ENCODE data around the gene PLEKHA7. TPM values are rescaled to one million over a fixed set of nuclear protein-coding genes. Genes with fewer than 3 reads are reported as not detected.

The PLEKHA7 gene
- total and polyA plus RNA-seq, 2 of the 4 experiments (the other 2 are of a cell fraction), result 0.12 TPM; not detected in 1

- Histone ChIP-seq H3K27me3 (ENCODE audit: control insufficient read depth, insufficient read depth, low read length) (peaks cover 4% of the 10 kb centered on the region), H3K79me1 (ENCODE audit: low read depth in 1 of 2, low read length in 2 of 2) (no peaks in the 10 kb centered on the region), H3K36me3 (ENCODE audit: control insufficient read depth, insufficient read depth, low read length) (no peaks in the 10 kb centered on the region), H3K56ac (ENCODE audit: extremely low read depth, insufficient read depth, low read length) (no peak overlapping the region), H3K9me3 (ENCODE audit: control insufficient read depth, insufficient read depth, low read length) (no peaks in the 10 kb centered on the region), H4K5ac (ENCODE audit: low read depth, low read length) (no peak overlapping the region), H2BK5ac (ENCODE audit: low read depth, low read length, poor library complexity, severe bottlenecking) (no peak overlapping the region), H3K4me2 (ENCODE audit: low read depth, low read length) (no peak overlapping the region), H2BK120ac (ENCODE audit: low read depth, low read length) (no peak overlapping the region), H2AFZ (replicated peaks; ENCODE audit: low read length, poor library complexity) (no peak overlapping the region), H4K20me1 (ENCODE audit: insufficient read depth, low read length) (no peaks in the 10 kb centered on the region), H4K8ac (ENCODE audit: low read depth in 2 of 2, low read length in 2 of 2) (no peak overlapping the region), H3K18ac (ENCODE audit: low read depth, low read length) (no peak overlapping the region), H3K4me3 (ENCODE audit: insufficient read depth, low read depth, low read length) (no peak overlapping the region), H2BK15ac (ENCODE audit: low read depth, low read length) (no peak overlapping the region), H3K27ac (ENCODE audit: insufficient read depth, low read length) (no peak overlapping the region), H3K4me1 (ENCODE audit: control insufficient read depth, insufficient read depth, low read length) (no peaks in the 10 kb centered on the region), H2AK5ac (ENCODE audit: low read depth, low read length) (no peak overlapping the region), H3K9me1 (ENCODE audit: insufficient read depth, low read length) (no peaks in the 10 kb centered on the region), H3K4ac (ENCODE audit: low read depth, low read length) (no peak overlapping the region), H2AK9ac (replicated peaks; ENCODE audit: low read depth, low read length, poor library complexity) (no peak overlapping the region), H2BK20ac (ENCODE audit: low read depth, low read length) (no peak overlapping the region), H3K9ac (ENCODE audit: low read depth, low read length) (no peak overlapping the region), H4K91ac (ENCODE audit: insufficient read depth, low read depth, low read length) (no peak overlapping the region), H3K14ac (replicated peaks; ENCODE audit: low read depth, low read length) (no peak overlapping the region), H3K23ac (ENCODE audit: low read depth, low read length) (no peak overlapping the region)
- CTCF ChIA-PET, result no interaction called here
- no peak for ATAC-seq (ENCODE audit: low read depth)
- intact Hi-C loops (cut with micrococcal nuclease), result no loop called here
- TF ChIP-seq RCOR1 (IDR thresholded peaks at IDR 0.05; ENCODE audit: insufficient replicate concordance, low read length) (no peak), POLR2A (IDR thresholded peaks at IDR 0.05; ENCODE audit: low read depth, low read length) (no peak), MAFK (IDR thresholded peaks at IDR 0.05; ENCODE audit: low read depth, low read length) (no peak), RFX5 (IDR thresholded peaks at IDR 0.05; ENCODE audit: low read depth, low read length) (no peak), CEBPB (IDR thresholded peaks at IDR 0.05; ENCODE audit: low read depth, low read length) (no peak), CHD1 (IDR thresholded peaks at IDR 0.05; ENCODE audit: low read depth, low read length) (no peak), CTCF (conservative IDR thresholded peaks at IDR 0.05; ENCODE audit: low read depth, low read length) (no peak), ELK1 (IDR thresholded peaks at IDR 0.05; ENCODE audit: borderline replicate concordance, low read depth, low read length) (no peak), SMC3 (IDR thresholded peaks at IDR 0.05; ENCODE audit: low read depth, low read length) (no peak), NFE2L2 (IDR thresholded peaks at IDR 0.05; ENCODE audit: low read depth, low read length) (no peak), USF2 (IDR thresholded peaks at IDR 0.05; ENCODE audit: low read depth, low read length) (no peak), MAZ (IDR thresholded peaks at IDR 0.05; ENCODE audit: borderline replicate concordance, low read depth, low read length) (no peak), MXI1 (IDR thresholded peaks at IDR 0.05; ENCODE audit: borderline replicate concordance, low read depth, low read length) (no peak), FOS (IDR thresholded peaks at IDR 0.05; ENCODE audit: low read depth, low read length) (no peak), BHLHE40 (IDR thresholded peaks at IDR 0.05; ENCODE audit: low read depth, low read length) (no peak), RAD21 (IDR thresholded peaks at IDR 0.05; ENCODE audit: low read length) (no peak)
- BruUV-seq (replicated peaks), result no TSS peak
- in situ Hi-C loops (cut with MboI; ENCODE audit: low sequenced_read_pairs), result no loop called here
- dilution Hi-C loops (cut with HindIII; ENCODE audit: low sequenced_read_pairs, unreplicated experiment), result no loop called here
- POLR2A ChIA-PET (ENCODE audit: unreplicated experiment), result no interaction called here
- DNase-seq, result no peak
Observed at GRCh38 chr11:16899708-16900303, 114.4 kb downstream of the PLEKHA7 start.
